Astrocyte of the spinal cord (primary cell): Measurements from ENCODE around the gene TDP1.
A peak's percentile ranks its signal among the peaks of the same experiment; 100 is the strongest.

ENCODE experiments used
- DNase-seq: peaks from one replicate; pipeline ENCODE4 v3.0.0; 2011; ENCODE audit warnings: low read depth, low spot score
- H3K4me3 ChIP-seq: 2 replicates; pipeline ENCODE4 v1.5.1; 2011; ENCODE audit warnings: low read depth, mild to moderate bottlenecking, low read length, moderate library complexity
- in situ Hi-C: cut with HindIII; loops from 2 replicates; pipeline ENCODE4 v1.10.0; 2017; ENCODE audit warnings: low sequenced_read_pairs
- TF ChIP-seq, protein P1 (sequence below): IDR thresholded peaks from 2 replicates; pipeline ENCODE4 v1.5.1; 2012; ENCODE audit warnings: low read depth, mild to moderate bottlenecking, low read length, inconsistent platforms

Gene TDP1

DNA sequence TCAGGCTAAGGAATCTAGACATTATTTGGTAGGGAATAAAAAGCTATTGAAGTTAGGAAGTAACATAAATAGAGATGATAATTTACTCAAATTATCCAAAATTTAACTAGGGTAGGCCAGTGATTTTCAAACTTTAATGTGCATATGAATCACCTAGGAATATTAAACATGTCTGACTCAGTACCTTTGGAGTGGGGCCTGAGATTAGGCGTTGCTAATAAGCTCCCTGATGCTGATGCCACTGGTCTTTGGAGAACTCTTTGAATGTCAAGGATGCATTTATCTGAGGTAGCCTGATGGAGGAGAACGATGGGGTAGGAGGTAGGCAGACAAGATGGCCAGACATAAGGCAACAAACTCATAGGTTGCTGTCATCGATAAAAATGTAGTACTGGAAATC, 34.4 kb upstream of the TDP1 start:
- in situ Hi-C loops: no loop called here
- TF ChIP-seq, protein P1, sequence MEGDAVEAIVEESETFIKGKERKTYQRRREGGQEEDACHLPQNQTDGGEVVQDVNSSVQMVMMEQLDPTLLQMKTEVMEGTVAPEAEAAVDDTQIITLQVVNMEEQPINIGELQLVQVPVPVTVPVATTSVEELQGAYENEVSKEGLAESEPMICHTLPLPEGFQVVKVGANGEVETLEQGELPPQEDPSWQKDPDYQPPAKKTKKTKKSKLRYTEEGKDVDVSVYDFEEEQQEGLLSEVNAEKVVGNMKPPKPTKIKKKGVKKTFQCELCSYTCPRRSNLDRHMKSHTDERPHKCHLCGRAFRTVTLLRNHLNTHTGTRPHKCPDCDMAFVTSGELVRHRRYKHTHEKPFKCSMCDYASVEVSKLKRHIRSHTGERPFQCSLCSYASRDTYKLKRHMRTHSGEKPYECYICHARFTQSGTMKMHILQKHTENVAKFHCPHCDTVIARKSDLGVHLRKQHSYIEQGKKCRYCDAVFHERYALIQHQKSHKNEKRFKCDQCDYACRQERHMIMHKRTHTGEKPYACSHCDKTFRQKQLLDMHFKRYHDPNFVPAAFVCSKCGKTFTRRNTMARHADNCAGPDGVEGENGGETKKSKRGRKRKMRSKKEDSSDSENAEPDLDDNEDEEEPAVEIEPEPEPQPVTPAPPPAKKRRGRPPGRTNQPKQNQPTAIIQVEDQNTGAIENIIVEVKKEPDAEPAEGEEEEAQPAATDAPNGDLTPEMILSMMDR: no peak
- DNase-seq: no peak
- H3K4me3 ChIP-seq: no peak overlapping the region

DNA sequence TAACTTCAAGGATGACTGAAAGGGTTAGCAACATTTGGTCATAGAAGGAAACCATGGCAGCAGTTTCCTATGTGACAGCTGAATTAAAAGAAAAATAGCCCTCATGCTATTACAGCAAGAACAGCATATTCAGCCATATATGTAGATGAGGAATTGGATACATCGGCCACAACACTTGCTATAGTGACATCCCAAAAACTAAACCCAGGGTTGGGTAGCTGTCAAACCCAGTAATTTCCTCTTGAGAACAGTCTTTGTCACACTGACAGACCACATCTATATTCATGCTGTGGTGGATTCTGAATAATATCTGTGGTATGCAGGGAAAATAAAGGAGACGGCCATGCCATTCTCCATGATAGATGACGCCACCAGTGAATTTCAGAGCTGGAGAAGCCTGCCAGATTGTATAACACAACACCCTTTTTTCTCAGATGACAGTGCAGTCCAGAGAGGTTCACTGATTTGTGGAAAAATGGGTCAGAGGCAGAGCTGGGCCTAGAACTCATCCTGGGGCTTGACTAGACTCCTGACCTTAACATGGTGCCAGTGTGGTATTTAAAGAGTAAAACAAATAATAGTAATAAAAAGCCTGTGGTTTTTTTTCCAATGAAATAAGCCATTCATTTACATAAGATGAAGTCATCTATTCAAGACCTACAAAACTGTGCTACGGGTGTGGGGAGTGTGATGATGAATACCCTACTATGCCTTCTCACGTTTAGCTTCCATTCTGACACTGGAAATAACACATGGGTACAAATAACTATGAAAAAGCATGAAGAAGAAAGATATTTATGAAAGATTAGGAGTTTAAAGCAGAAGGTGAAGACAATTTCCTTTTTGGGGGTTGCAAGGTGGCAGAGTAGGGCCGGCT, 33.5 kb upstream of the TDP1 start:
- peak; percentile 89 for DNase-seq
- in situ Hi-C loops: no loop called here
- TF ChIP-seq, protein P1: no peak
- H3K4me3 ChIP-seq: no peak overlapping the region

GRCh38 chr14:89924268-89924667, 31.5 kb upstream of the TDP1 start:
- TF ChIP-seq, protein P1: no peak
- DNase-seq: no peak
- in situ Hi-C loops: no loop called here
- H3K4me3 ChIP-seq: no peak overlapping the region

GRCh38 chr14:89926694-89927093, 29.0 kb upstream of the TDP1 start:
- no peak overlapping the region for H3K4me3 ChIP-seq
- peak; percentile 45 for DNase-seq
- in situ Hi-C loops: no loop called here
- TF ChIP-seq, protein P1: no peak

DNA sequence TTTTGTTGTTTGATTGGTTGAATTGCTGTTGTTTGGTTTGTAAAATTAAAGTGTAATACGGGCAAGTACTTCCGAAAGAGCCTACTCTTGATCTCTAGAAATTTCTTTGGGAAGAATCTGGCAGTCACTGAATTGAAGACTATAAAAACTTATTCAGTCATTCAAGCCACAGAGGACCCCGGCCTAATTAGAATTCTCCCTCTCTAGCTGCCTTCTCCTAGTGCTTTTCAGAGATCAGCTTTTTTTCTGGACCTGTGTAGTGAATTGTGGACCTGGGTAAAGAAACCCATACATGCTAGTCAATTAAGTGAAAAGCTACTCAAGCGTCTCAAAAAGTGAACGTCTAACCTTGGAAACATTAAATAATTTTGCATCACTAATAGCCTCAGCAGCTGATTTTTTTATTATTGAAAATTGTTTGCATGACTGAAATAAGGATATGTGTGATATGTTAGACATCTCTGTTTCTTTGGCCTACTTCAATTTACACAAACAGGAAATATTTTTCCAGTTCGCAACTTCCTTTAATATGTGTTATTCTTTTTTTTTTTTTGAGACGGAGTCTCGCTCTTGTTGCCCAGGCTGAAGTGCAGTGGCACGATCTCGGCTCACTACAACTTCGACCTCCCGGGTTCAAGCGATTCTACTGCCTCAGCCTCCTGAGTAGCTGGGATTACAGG, 28.4 kb upstream of the TDP1 start:
- TF ChIP-seq, protein P1: no peak
- in situ Hi-C loops: no loop called here

DNA sequence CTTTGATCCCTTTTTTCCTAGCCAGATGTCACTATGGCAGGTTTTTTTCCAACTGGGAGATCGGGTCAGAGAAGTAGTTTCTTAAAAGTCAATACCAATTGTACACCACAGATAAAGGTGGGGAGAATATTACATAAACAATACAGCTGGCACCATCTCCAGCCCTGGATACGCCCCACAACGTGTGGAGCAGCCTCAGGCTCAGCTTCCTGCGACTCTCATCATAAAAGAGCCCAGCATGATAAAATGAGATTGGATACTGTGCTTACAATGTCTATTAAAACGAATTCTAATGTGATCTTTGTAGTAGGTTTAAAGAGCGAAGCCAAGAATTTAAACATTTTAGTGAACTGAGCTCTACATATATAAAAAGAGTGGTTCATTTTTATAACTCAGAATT, 22.7 kb upstream of the TDP1 start:
- H3K4me3 ChIP-seq: no peak overlapping the region
- in situ Hi-C loops: no loop called here
- TF ChIP-seq, protein P1: no peak
- DNase-seq: no peak

More for the DNA sequence above, 28.4 kb upstream of the TDP1 start:
- DNase-seq: no peak
- H3K4me3 ChIP-seq: no peak overlapping the region
